ENCODE results near the gene TAPT1. TPM values are rescaled to one million over a fixed set of nuclear protein-coding genes. Genes with fewer than 3 reads are reported as not detected.

TAPT1 gene
- total RNA-seq, 3 donors from 2014 or later: 39.7 to 52.5 (median 43.0) TPM

- H3K9me3 ChIP-seq: no peaks in the 10 kb centered on the region
- peak in 1 of 2 donors; percentile 43 for DNase-seq (ENCODE audit: low spot score in 2 of 2)
- H3K27me3 ChIP-seq: no peaks in the 10 kb centered on the region
- TF ChIP-seq POLR2AphosphoS5 (IDR thresholded peaks at IDR 0.05) (peak in 1 of 3 donors; percentile 11), CTCF (IDR thresholded peaks at IDR 0.05) (no peak), POLR2A (IDR thresholded peaks at IDR 0.05) (no peak)
- peak overlapping the region; percentile 69 to 77 for H3K27ac ChIP-seq
- no peaks in the 10 kb centered on the region for H3K4me1 ChIP-seq
- intact Hi-C loops (cut with DNase I; ENCODE audit: low total_unique reads): no loop called here
- H3K36me3 ChIP-seq: no peaks in the 10 kb centered on the region
- no peak overlapping the region for H3K4me3 ChIP-seq
Observed at GRCh38 chr4:16116493-16116990, 109.7 kb downstream of the TAPT1 start.

GRCh38 chr4:16116019-16116418 lies 110.3 kb downstream of the TAPT1 start:
- Histone ChIP-seq H3K36me3 (no peaks in the 10 kb centered on the region), H3K4me1 (no peaks in the 10 kb centered on the region), H3K4me3 (no peak overlapping the region), H3K27me3 (no peaks in the 10 kb centered on the region), H3K9me3 (no peaks in the 10 kb centered on the region), H3K27ac (peak overlapping the region; percentile 77 to 78)
- intact Hi-C loops (cut with DNase I; ENCODE audit: low total_unique reads): no loop called here
- peak in 1 of 2 donors; percentile 74 for DNase-seq (ENCODE audit: low spot score in 2 of 2)
- peak in 1 of 3 donors; percentile 5 for TF ChIP-seq POLR2AphosphoS5 (IDR thresholded peaks at IDR 0.05)
- TF ChIP-seq CTCF (IDR thresholded peaks at IDR 0.05): no peak

GRCh38 chr4:16114546-16114945 lies 111.7 kb downstream of the TAPT1 start:
- TF ChIP-seq POLR2AphosphoS5 (IDR thresholded peaks at IDR 0.05) (no peak), POLR2A (IDR thresholded peaks at IDR 0.05) (no peak), CTCF (IDR thresholded peaks at IDR 0.05) (no peak)
- DNase-seq (ENCODE audit: low spot score in 2 of 2): no peak
- H3K4me3 ChIP-seq: no peak overlapping the region
- intact Hi-C loops (cut with DNase I; ENCODE audit: low total_unique reads): no loop called here
- H3K27ac ChIP-seq: no peak overlapping the region
- H3K9me3 ChIP-seq: no peaks in the 10 kb centered on the region
- no peaks in the 10 kb centered on the region for H3K27me3 ChIP-seq
- no peaks in the 10 kb centered on the region for H3K36me3 ChIP-seq
- no peaks in the 10 kb centered on the region for H3K4me1 ChIP-seq

GRCh38 chr4:16113741-16114140 lies 112.5 kb downstream of the TAPT1 start:
- Histone ChIP-seq H3K4me3 (no peak overlapping the region), H3K4me1 (no peaks in the 10 kb centered on the region), H3K27me3 (no peaks in the 10 kb centered on the region), H3K36me3 (no peaks in the 10 kb centered on the region), H3K27ac (no peak overlapping the region), H3K9me3 (no peaks in the 10 kb centered on the region)
- intact Hi-C loops (cut with DNase I; ENCODE audit: low total_unique reads): no loop called here
- TF ChIP-seq POLR2A (IDR thresholded peaks at IDR 0.05): no peak
- no peak for TF ChIP-seq POLR2AphosphoS5 (IDR thresholded peaks at IDR 0.05)
- TF ChIP-seq CTCF (IDR thresholded peaks at IDR 0.05): no peak
- DNase-seq (ENCODE audit: low spot score in 2 of 2): no peak

- no peaks in the 10 kb centered on the region for H3K9me3 ChIP-seq
- DNase-seq (ENCODE audit: low spot score in 2 of 2): no peak
- no peaks in the 10 kb centered on the region for H3K4me1 ChIP-seq
- H3K27ac ChIP-seq: no peak overlapping the region
- H3K27me3 ChIP-seq: no peaks in the 10 kb centered on the region
- no peak overlapping the region for H3K4me3 ChIP-seq
- TF ChIP-seq POLR2AphosphoS5 (IDR thresholded peaks at IDR 0.05): no peak
- no peak for TF ChIP-seq CTCF (IDR thresholded peaks at IDR 0.05)
- no peak for TF ChIP-seq POLR2A (IDR thresholded peaks at IDR 0.05)
- intact Hi-C loops (cut with DNase I; ENCODE audit: low total_unique reads): no loop called here
- no peaks in the 10 kb centered on the region for H3K36me3 ChIP-seq
Observed at GRCh38 chr4:16111533-16111932, 114.7 kb downstream of the TAPT1 start.
